Spinal cord (tissue), 10 donors: ENCODE measurements around the gene AP2B1. TPM values are rescaled to one million over a fixed set of nuclear protein-coding genes. Genes with fewer than 3 reads are reported as not detected.
"Not testable (repeated sequence)": the region's sequence is repeated elsewhere in the genome, so short reads cannot be mapped to it uniquely, and the experiment has no call there.

Experiments used
- DNase-seq, 6 donors: peaks; one replicate each; pipeline versions ENCODE4 v3.0.0 to v3.0.0-alpha.2; 2013 to 2015; ENCODE audit warnings: low spot score in 6 of 6, low read depth in 4 of 6
- H3K27ac ChIP-seq: one replicate; pipeline ENCODE4 v1.5.1; 2013; ENCODE audit warnings: low read depth, low read length, control low read depth
- H3K27me3 ChIP-seq: one replicate; pipeline ENCODE4 v1.6.1; 2013; ENCODE audit warnings: low read length; ENCODE audit not compliant: control insufficient read depth, insufficient read depth
- H3K36me3 ChIP-seq: one replicate; pipeline ENCODE4 v1.6.1; 2013; ENCODE audit warnings: low read length; ENCODE audit not compliant: control insufficient read depth, insufficient read depth
- H3K4me1 ChIP-seq: one replicate; pipeline ENCODE4 v1.6.1; 2013; ENCODE audit warnings: low read length; ENCODE audit not compliant: control insufficient read depth, insufficient read depth
- H3K4me3 ChIP-seq: one replicate; pipeline ENCODE4 v1.5.1; 2013; ENCODE audit warnings: low read depth, low read length, control low read depth
- H3K9me3 ChIP-seq: one replicate; pipeline ENCODE4 v1.6.1; 2013; ENCODE audit warnings: low read length; ENCODE audit not compliant: control insufficient read depth, insufficient read depth
- WGBS: methylation state at CpG from one replicate; pipeline ENCODE4 v1.1.5; 2013; ENCODE audit warnings: missing lambda C conversion rate; ENCODE audit not compliant: insufficient coverage; 5-methylcytosine and 5-hydroxymethylcytosine counted together
- polyA plus RNA-seq, 2 donors: library from polyadenylated mRNA; unstranded; fragments of 120-200 nt; gene quantifications; one replicate each; pipeline ENCODE4 v1.2.1, GENCODE V29; 2013; ENCODE audit not compliant: insufficient read length in 2 of 2
- total RNA-seq, 2 donors: library from RNA; depleted of rRNA in 1 of 2; stranded (reverse); fragments of 120-200 nt in 1 of 2; fragments of >200 nt in 1 of 2; gene quantifications; one replicate each; pipeline versions ENCODE4 v1.2.3 to v1.2.4, GENCODE V29; 2013 to 2014
- donor health status: healthy.

AP2B1 gene
- total and polyA plus RNA-seq, 4 donors: 115 to 287 (median 217) TPM

DNA sequence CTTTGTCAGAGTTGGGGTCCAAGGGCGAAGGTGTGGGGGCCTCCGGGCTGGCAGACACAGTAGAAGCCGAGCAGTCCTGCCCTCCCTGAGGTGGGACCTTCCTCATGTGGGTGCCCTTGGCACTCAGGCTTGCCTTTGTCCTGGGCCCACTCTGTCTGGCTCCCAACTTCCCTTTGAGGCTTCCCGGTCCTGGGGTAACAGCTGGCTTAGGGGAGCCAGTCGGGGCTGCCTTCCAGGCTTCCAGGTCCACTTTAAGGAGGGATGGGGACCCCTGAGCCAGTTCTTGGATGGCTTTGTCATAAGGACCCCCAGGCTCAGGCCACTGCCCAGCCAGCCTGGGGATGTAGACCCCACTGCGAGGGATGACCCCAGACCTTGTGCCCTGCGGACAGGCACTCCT, 158.1 kb downstream of the AP2B1 start:
- DNase-seq: no peak
- Histone ChIP-seq H3K4me1 (peaks cover 55% of the 10 kb centered on the region), H3K27ac (no peak overlapping the region), H3K36me3 (peaks cover 13% of the 10 kb centered on the region), H3K9me3 (no peaks in the 10 kb centered on the region), H3K4me3 (no peak overlapping the region), H3K27me3 (peaks cover 15% of the 10 kb centered on the region)
- WGBS: 88% methylated on average over 7 of the region's 7 CpGs

DNA sequence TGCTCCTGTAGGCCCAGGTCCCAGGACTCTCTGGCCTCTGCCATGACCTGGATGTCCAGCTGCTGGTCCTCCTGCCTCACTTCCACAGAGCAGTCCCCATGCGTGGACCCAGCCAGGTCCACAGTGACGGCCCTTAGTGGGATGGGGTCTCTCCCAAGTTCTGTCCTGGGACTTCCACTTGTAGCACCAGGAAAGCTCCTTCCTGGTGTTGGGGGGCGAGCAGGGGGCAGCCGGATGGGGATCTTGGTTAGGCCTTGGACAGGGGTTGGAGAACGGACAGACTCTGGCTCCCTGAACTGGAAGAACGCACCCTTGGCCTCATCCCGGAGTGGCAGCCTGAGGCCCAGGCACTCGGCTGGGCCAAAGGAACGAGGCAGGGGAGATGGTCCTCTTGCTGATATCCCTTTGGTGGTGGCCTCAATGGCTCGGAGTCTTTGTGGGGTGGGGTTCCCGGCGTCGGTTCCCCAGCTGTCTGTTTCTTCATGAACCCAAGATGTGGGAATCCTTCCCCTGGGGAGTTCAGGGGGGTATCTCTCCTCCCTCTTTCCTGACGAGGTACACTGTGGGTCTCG, 158.7 kb downstream of the AP2B1 start:
- Histone ChIP-seq H3K27me3 (peaks cover 21% of the 10 kb centered on the region), H3K36me3 (peaks cover 11% of the 10 kb centered on the region), H3K4me1 (peaks cover 57% of the 10 kb centered on the region), H3K27ac (no peak overlapping the region), H3K9me3 (no peaks in the 10 kb centered on the region), H3K4me3 (no peak overlapping the region)
- WGBS: 92% methylated on average over 14 of the region's 15 CpGs
- DNase-seq: no peak

DNA sequence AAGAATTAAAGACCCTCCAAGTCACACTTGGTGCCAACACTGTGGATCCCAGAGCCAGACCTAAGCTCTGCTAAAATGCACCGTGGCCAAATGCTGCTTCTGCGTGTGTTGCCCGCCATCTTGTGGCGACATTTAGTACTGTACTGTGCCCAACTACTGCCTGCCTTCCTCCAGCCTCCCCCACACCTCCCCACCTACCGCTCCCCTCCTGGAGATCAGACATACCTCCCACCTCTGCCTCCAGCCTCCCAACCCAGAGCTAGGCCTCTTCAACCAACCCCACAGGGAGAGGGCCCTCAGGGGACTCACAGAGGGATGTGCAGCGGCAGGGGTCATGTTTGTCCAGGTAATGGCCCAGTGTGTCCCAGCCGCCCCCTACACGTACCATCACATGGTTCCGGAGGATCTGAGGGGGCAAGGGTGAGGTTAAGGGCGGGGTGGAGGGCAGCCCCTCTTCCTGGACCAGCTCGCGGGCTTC, 160.5 kb downstream of the AP2B1 start:
- Histone ChIP-seq H3K27ac (no peak overlapping the region), H3K36me3 (peaks cover 6% of the 10 kb centered on the region), H3K27me3 (peaks cover 19% of the 10 kb centered on the region), H3K9me3 (no peaks in the 10 kb centered on the region), H3K4me3 (no peak overlapping the region), H3K4me1 (peaks cover 45% of the 10 kb centered on the region)
- peak; percentile 52 to 95 (median 75) for DNase-seq
- 16% methylated on average over 7 of the region's 12 CpGs for WGBS

DNA sequence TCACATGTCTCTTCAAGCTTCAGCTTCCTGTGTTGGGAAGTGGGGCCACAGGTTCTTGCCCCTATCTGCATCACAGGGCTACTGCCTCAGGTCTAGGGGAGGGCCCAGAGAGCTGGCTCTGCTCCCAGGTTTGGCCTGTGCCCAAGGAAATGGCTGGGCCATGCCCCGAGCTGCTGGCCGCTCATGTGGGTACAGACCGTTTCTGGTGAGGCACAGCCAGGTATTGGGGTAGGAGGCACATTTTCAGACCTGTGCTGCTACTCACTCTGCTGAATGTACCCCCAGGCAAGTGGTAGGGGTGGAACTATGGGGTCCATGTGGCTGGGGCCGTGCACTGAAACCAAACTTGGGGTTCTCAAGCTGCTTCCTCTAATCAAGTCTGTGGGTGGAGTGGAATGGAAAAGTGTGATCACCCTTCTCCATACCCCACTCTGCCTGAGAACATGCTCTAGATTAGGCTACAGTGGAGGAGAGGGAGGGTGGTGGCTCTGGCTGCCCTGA, 161.3 kb downstream of the AP2B1 start:
- Histone ChIP-seq H3K4me3 (no peak overlapping the region), H3K27ac (no peak overlapping the region), H3K4me1 (peaks cover 47% of the 10 kb centered on the region), H3K36me3 (peaks cover 6% of the 10 kb centered on the region), H3K9me3 (no peaks in the 10 kb centered on the region), H3K27me3 (peaks cover 19% of the 10 kb centered on the region)
- DNase-seq: no peak
- WGBS: 59% methylated on average over 4 of the region's 4 CpGs

DNA sequence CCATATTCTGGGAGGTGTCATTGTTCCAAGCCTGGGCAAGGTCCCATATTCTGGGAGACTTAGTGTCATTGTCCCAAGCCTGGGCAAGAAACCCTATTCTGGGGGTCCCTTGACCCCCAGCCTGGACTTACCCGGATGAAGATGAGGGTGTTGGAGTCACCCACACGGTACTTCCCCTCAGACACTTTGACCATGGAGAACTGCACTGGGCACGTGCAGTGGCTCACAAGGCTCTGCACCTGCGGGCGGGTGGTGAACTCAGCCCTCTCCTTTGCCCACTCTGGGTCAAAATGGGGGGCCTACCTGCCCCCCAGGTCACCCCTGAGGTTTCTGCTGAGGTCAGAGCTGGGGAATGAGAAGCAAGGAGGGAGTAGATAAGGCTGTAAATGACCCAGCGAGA, 161.9 kb downstream of the AP2B1 start:
- peaks cover 19% of the 10 kb centered on the region for H3K27me3 ChIP-seq
- peaks cover 6% of the 10 kb centered on the region for H3K36me3 ChIP-seq
- H3K27ac ChIP-seq: no peak overlapping the region
- no peak for DNase-seq
- peaks cover 46% of the 10 kb centered on the region for H3K4me1 ChIP-seq
- no peaks in the 10 kb centered on the region for H3K9me3 ChIP-seq
- no peak overlapping the region for H3K4me3 ChIP-seq
- WGBS: 87% methylated on average over 5 of the region's 6 CpGs

DNA sequence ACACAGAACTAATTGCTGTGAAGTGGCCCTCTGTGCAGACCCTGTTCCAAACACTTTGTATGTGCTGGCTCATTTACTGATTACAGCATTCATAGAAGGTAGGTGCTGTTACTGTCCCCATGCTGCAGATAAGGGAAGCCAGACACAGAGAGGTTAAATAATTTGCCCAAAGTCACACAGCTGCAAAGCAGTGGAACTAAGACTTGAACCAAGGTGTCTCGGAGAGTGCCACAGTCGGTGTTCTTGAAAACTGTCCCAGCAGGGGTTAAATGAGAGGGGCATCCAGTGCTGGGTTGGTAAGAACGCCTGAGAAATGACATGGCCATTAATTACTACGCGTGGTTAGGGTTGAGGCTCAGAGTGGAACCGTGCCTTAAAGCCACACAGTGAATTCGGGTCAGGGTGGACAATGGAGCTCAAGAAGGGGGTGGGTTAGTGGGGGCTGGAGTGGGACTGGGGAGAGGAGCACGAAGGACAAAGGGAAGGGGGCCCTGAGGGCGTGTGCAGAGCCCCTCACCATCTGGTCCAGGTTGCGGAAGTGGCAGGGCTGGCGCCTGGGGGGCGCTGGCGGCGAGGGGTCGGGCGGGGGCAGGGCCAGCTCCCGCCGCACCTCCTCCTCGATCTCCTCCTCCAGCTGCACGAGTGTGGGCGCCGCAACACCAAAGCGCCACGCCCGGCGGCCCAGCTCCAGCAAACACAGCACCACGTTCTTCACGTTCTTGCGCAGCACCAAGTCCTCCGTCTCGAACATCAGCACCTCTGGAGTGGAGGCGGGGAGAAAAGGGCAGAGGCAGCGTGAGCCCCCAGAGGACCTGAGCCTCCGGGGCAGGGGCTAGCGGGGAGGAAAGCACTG, 162.7 kb downstream of the AP2B1 start:
- 9% methylated on average over 33 of the region's 35 CpGs for WGBS
- DNase-seq: no peak
- Histone ChIP-seq H3K36me3 (peaks cover 5% of the 10 kb centered on the region), H3K27ac (no peak overlapping the region), H3K4me3 (no peak overlapping the region), H3K4me1 (peaks cover 46% of the 10 kb centered on the region), H3K27me3 (peaks cover 19% of the 10 kb centered on the region), H3K9me3 (no peaks in the 10 kb centered on the region)

DNA sequence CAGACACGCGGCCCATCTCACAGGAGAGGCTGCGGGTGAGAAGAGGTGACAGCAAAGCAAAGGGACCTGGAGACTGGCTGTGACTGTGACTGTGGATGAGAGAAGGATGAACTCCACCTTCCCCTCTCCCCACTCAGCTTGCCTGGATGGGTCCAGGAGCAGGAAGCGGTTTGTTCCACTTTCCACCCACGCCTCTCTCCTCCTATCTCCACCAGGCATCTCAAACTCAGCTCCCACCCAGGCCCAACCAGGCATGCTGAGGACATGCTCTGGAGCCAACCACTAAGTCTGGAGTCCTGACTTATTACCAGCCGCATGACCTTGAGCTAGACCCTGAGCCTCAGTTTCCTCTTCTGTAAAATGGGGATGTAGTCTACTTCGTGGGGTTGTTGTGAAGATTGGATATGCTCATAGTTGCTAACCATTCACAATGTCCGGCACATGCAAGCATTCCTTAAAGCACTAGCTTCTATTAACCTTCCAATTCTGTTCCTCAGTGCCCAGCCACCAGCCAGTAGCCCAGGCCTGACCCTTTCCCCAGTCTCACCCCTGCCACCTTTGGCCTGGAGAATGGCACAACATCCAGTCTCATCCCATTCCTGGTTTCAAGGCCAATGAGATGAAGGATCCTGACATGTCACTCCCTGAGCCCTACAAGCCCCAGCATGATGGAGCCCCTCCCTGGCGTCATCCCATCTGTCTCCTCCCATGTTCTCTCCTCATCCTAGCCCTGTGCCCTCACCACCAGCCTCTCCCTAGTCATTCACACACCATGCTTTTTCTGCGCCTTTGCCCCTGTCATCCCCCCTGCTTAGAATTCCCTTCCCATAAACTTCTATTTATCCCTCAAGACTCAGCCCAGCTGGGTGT, 163.6 kb downstream of the AP2B1 start:
- no peak overlapping the region for H3K27ac ChIP-seq
- H3K4me3 ChIP-seq: no peak overlapping the region
- H3K27me3 ChIP-seq: peaks cover 19% of the 10 kb centered on the region
- peaks cover 46% of the 10 kb centered on the region for H3K4me1 ChIP-seq
- no peaks in the 10 kb centered on the region for H3K9me3 ChIP-seq
- H3K36me3 ChIP-seq: no peaks in the 10 kb centered on the region
- no peak for DNase-seq
- WGBS: 87% methylated on average over 5 of the region's 10 CpGs

DNA sequence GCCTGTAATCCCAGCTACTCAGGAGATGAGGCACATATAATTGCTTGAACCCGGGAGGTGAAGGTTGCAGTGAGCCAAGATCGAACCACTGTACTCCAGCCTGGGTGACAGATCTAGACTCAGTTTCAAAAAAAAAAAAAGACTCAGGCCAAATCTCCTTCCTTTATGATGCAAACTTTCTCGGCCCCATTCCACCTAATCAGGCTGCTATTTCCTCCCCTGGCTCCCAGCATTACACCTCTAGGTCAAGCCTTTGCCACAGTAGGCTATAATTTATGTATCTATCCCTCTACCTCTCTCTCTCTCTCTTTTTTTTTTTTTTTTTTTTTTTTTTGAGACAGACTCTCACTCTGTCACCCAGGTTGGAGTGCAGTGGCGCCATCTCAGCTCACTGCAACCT, 164.4 kb downstream of the AP2B1 start:
- not testable (repeated sequence) for H3K9me3 ChIP-seq, DNase-seq, H3K36me3 ChIP-seq, H3K4me3 ChIP-seq, H3K27ac ChIP-seq
- Histone ChIP-seq H3K27me3 (peaks cover 19% of the 10 kb centered on the region), H3K4me1 (peaks cover 46% of the 10 kb centered on the region)
- 88% methylated on average over 1 of the region's 4 CpGs for WGBS

DNA sequence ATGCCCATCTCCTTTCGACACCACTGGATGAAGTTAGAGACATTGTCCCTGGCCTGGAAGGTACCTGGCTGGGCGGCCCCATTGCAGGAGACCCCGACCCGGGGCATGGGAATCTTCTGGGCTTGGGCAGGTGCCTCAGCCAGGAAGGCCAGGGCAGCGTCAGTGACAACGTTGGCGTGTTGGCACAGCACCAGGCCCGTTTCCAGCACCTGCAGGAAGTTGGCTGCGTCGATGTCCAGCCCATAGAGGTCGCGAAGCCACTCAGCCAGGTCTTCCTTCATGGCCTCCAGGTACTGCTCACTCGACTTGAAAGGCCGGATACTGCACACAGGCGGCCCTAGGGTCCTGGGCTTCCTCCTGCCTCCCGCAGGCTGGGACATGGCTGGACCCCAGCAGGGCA, 165.3 kb downstream of the AP2B1 start:
- DNase-seq: no peak
- Histone ChIP-seq H3K27ac (no peak overlapping the region), H3K4me3 (no peak overlapping the region), H3K27me3 (peaks cover 19% of the 10 kb centered on the region), H3K4me1 (peaks cover 41% of the 10 kb centered on the region), H3K36me3 (no peaks in the 10 kb centered on the region), H3K9me3 (no peaks in the 10 kb centered on the region)
- 72% methylated on average over 16 of the region's 16 CpGs for WGBS
